Prostate gland (tissue), 2 donors: ENCODE measurements around the gene STIM1. TPM values are rescaled to one million over a fixed set of nuclear protein-coding genes. Genes with fewer than 3 reads are reported as not detected.

Experiments
- DNase-seq: peaks from one replicate; pipeline ENCODE4 v3.0.0-alpha.2; 2019; ENCODE audit warnings: low spot score
- H3K27ac ChIP-seq, 2 donors: fragments of 200-600 bp; sonication (generic); 2 replicates each; pipeline ENCODE4 v1.5.1; 2017 to 2019
- H3K27me3 ChIP-seq: fragments of 200-600 bp; sonication (generic); replicated peaks from 2 replicates; pipeline ENCODE4 v1.5.1; 2019; ENCODE audit not compliant: insufficient read depth
- H3K36me3 ChIP-seq, 2 donors: fragments of 200-600 bp; sonication (generic); 1 replicate in 1 of 2; 2 replicates in 1 of 2; pipeline versions ENCODE4 v1.5.1 to v1.8.1; 2017 to 2019
- H3K4me1 ChIP-seq: fragments of 200-600 bp; sonication (generic); replicated peaks from 2 replicates; pipeline ENCODE4 v1.5.1; 2019
- H3K4me3 ChIP-seq, 2 donors: fragments of 200-600 bp; sonication (generic); 2 replicates each; pipeline ENCODE4 v1.5.1; 2017 to 2019
- H3K9me3 ChIP-seq: fragments of 200-600 bp; sonication (generic); 2 replicates; pipeline ENCODE4 v1.5.1; 2017
- POLR2A ChIP-seq: fragments of 450-650 bp; IDR thresholded peaks from one replicate; pipeline ENCODE4 v1.6.1; 2016; ENCODE audit warnings: antibody characterized with exemption, mild to moderate bottlenecking
- POLR2AphosphoS5 ChIP-seq: sonication (generic); formaldehyde crosslinking; IDR thresholded peaks from one replicate; pipeline ENCODE4 v1.6.1; 2017; ENCODE audit warnings: antibody characterized with exemption
- WGBS: methylation state at CpG from one replicate; pipeline ENCODE4 v1.1.5; 2018; 5-methylcytosine and 5-hydroxymethylcytosine counted together
- intact Hi-C: fragments of 100-400 bp; cut with DNase I; formaldehyde crosslinking; loops from one replicate; pipeline ENCODE4 v1.14.2; 2022
- total RNA-seq, 2 donors: library from RNA; depleted of rRNA; stranded (reverse); fragments of >200 nt; gene quantifications; one replicate each; pipeline ENCODE4 v1.1.0, GENCODE V29; 2016
- TF ChIP-seq, protein P1 (sequence below), 4 experiments: fragments of 200-600 bp in 2 of 4; fragments of 450-650 bp in 2 of 4; sonication (generic) in 2 of 4; IDR thresholded peaks; 1 replicate in 3 of 4; 2 replicates in 1 of 4; pipeline ENCODE4 v1.5.1; 2016 to 2019; ENCODE audit warnings: antibody characterized with exemption in 4 of 4, mild to moderate bottlenecking in 2 of 4, moderate library complexity in 2 of 4

The STIM1 gene
- total RNA-seq, 2 donors from 2014 or later: 34.1 to 65.0 TPM

DNA sequence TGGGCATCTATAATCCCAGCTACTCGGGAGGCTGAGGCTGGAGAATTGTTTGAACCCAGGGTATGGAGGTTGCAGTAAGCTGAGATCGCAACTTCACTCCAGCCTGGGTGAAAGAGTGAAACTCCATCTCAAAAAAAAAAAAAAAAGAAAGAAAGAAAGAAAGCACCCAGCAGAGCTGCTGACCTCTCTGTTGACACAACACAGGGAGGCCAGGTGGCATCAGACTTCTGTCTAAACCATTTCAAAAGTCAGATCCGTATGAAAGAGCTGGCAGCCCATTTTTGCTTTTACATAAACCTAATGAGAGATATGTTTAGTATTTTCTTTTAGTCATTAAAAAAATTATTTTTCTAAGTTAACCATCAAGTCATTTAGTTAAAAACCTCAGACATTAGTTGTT, 174.7 kb downstream of the STIM1 start:
- DNase-seq: no peak
- Histone ChIP-seq H3K36me3 (no peaks in the 10 kb centered on the region), H3K9me3 (no peaks in the 10 kb centered on the region), H3K4me1 (no peaks in the 10 kb centered on the region), H3K4me3 (no peak overlapping the region), H3K27me3 (no peaks in the 10 kb centered on the region), H3K27ac (no peak overlapping the region)
- intact Hi-C loops: no loop called here
- 88% methylated on average over 3 of the region's 3 CpGs for WGBS
- TF ChIP-seq, protein P1, sequence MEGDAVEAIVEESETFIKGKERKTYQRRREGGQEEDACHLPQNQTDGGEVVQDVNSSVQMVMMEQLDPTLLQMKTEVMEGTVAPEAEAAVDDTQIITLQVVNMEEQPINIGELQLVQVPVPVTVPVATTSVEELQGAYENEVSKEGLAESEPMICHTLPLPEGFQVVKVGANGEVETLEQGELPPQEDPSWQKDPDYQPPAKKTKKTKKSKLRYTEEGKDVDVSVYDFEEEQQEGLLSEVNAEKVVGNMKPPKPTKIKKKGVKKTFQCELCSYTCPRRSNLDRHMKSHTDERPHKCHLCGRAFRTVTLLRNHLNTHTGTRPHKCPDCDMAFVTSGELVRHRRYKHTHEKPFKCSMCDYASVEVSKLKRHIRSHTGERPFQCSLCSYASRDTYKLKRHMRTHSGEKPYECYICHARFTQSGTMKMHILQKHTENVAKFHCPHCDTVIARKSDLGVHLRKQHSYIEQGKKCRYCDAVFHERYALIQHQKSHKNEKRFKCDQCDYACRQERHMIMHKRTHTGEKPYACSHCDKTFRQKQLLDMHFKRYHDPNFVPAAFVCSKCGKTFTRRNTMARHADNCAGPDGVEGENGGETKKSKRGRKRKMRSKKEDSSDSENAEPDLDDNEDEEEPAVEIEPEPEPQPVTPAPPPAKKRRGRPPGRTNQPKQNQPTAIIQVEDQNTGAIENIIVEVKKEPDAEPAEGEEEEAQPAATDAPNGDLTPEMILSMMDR (IDR thresholded peaks at IDR 0.05): no peak
- no peak for TF ChIP-seq POLR2AphosphoS5
- TF ChIP-seq POLR2A: no peak

DNA sequence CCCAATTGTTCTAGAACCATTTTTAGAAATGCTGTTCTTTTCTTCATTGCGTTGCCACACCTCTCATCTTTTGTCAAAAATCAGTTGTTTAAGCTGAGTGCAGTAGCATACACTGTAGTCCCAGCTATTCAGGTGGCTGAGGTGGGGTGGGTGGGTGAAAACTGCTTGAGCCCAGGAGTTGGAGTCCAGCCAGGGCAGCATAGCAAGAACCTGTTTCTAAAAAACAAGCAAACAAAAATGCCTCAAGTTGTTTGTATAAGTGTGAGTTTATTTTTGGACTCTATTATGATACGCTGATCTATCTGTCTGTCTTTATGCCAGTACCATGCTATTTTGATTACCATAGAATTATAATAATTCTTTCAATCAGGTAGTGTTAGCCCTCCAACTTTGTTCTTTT, 176.6 kb downstream of the STIM1 start:
- DNase-seq: no peak
- H3K36me3 ChIP-seq: no peaks in the 10 kb centered on the region
- TF ChIP-seq POLR2A (no peak), POLR2AphosphoS5 (no peak)
- TF ChIP-seq, protein P1 (IDR thresholded peaks at IDR 0.05): no peak

DNA sequence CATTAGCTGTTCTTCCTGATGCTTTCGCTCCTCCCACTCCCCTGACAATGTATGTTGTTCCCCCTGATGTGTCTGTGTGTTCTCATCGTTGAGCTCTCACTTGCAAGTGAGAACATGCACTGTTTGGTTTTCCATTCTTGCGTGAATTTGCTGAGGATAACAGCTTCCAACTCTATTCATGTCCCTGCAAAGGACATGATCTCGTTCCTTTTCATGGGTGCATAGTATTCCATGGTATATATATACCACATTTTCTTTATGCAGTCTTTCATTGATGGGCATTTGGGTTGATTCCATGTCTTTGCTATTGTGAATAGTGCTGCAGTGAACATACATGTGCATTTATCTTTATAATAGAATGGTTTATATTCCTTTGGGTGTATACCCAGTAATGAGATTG, 180.5 kb downstream of the STIM1 start:
- H3K36me3 ChIP-seq: no peaks in the 10 kb centered on the region
- DNase-seq: no peak
- H3K4me1 ChIP-seq: no peaks in the 10 kb centered on the region
- 79% methylated on average over 4 of the region's 4 CpGs for WGBS
- no peak overlapping the region for H3K27ac ChIP-seq
- H3K27me3 ChIP-seq: no peaks in the 10 kb centered on the region
- TF ChIP-seq POLR2A: no peak
- TF ChIP-seq, protein P1 (IDR thresholded peaks at IDR 0.05): no peak
- TF ChIP-seq POLR2AphosphoS5: no peak
- intact Hi-C loops: no loop called here
- H3K9me3 ChIP-seq: no peaks in the 10 kb centered on the region
- H3K4me3 ChIP-seq: no peak overlapping the region

More for the DNA sequence above, 176.6 kb downstream of the STIM1 start:
- Histone ChIP-seq H3K9me3 (no peaks in the 10 kb centered on the region), H3K4me1 (no peaks in the 10 kb centered on the region), H3K27me3 (no peaks in the 10 kb centered on the region), H3K4me3 (no peak overlapping the region), H3K27ac (no peak overlapping the region)
- WGBS: 39% methylated on average over 2 of the region's 2 CpGs
- intact Hi-C loops: no loop called here

DNA sequence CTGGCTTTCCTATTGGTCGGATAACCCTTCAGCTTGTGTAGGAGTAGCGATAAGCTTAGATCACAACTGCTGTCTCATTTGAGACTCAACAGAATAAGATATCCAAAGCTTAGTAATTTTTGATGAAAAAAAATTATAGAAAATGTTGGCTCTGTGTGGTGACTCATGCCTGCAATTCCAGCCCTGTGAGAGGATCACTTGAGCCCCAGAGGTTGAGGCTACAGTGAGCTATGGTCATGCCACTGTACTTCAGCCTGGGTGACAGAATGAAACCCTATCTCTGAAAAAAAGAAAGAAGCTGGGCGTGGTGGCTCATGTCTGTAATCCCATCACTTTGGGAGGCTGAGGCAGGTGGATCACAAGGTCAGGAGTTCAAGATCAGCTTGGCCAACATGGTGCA, 183.5 kb downstream of the STIM1 start:
- no peak for TF ChIP-seq POLR2A
- TF ChIP-seq POLR2AphosphoS5: no peak
- TF ChIP-seq, protein P1 (IDR thresholded peaks at IDR 0.05): no peak
- Histone ChIP-seq H3K27me3 (no peaks in the 10 kb centered on the region), H3K36me3 (no peaks in the 10 kb centered on the region), H3K4me1 (no peaks in the 10 kb centered on the region), H3K9me3 (no peaks in the 10 kb centered on the region), H3K4me3 (no peak overlapping the region), H3K27ac (no peak overlapping the region)
- no peak for DNase-seq
- 94% methylated on average over 3 of the region's 3 CpGs for WGBS
- intact Hi-C loops: no loop called here

DNA sequence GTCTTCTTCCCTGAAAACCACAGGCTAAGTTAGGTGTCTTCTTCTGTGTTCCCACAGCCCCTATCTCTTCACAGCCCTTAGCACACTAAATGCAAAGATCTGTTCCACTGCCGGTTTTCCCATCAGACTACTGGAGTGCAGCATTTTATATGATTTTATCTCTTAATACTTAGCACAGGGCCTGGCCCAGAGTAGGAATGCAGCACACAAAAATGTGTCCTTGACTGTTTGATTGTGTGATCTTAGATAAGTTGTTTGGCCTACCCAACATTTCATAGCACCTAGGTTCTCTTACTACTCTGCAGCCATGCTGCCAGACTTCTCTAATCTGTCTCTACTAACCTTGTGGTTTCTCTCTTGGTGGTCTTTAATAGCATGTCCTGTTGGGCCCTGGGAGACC, 185.0 kb downstream of the STIM1 start:
- WGBS: 37% methylated on average over 1 of the region's 1 CpG
- H3K4me1 ChIP-seq: no peaks in the 10 kb centered on the region

More for the DNA sequence above, 185.0 kb downstream of the STIM1 start:
- no peaks in the 10 kb centered on the region for H3K9me3 ChIP-seq
- no peaks in the 10 kb centered on the region for H3K36me3 ChIP-seq
- TF ChIP-seq, protein P1 (IDR thresholded peaks at IDR 0.05): no peak
- no peak for TF ChIP-seq POLR2A
- TF ChIP-seq POLR2AphosphoS5: peak; percentile 9
- intact Hi-C loops: no loop called here
- H3K4me3 ChIP-seq: no peak overlapping the region
- H3K27ac ChIP-seq: no peak overlapping the region
- no peaks in the 10 kb centered on the region for H3K27me3 ChIP-seq
- DNase-seq: no peak
